Measurements from ENCODE around the gene PARD6A. TPM values are rescaled to one million over a fixed set of nuclear protein-coding genes. Genes with fewer than 3 reads are reported as not detected.

PARD6A gene
- total RNA-seq, 4 donors from 2014 or later: 11.3 to 22.8 (median 16.0) TPM

DNA sequence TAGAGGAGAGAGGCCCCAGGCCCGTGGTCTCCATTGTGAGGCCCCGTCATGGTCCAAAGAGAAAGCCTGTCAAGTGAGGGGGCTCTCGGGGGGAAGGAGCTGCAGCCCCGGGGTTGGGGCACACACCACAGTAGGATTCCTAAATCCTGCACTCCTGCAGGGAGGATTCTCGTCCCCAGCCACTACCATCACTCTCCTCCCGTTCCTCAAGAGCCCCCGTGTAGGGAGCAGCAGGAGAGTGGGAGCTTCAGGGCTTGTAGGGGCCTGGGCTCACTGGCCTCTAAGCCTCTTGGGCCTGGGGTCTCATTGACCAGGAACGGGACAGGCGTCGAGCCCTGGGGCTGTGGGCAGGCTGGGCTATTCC lies 6.7 kb downstream of the PARD6A start:
- intact Hi-C loops (cut with DNase I): no loop called here
- H3K4me3 ChIP-seq: peak overlapping the region; percentile 67 to 91 (median 81)
- H3K27me3 ChIP-seq: no peaks in the 10 kb centered on the region
- no peaks in the 10 kb centered on the region for H3K9me3 ChIP-seq
- peaks cover 29 to 40% (median 36%) of the 10 kb centered on the region in 4 donors for H3K4me1 ChIP-seq
- DNase-seq (ENCODE audit: extremely low spot score): no peak
- TF ChIP-seq POLR2A (IDR thresholded peaks at IDR 0.05; ENCODE audit: low read depth): no peak
- no peak for TF ChIP-seq POLR2AphosphoS5 (IDR thresholded peaks at IDR 0.05)
- TF ChIP-seq, protein P1, sequence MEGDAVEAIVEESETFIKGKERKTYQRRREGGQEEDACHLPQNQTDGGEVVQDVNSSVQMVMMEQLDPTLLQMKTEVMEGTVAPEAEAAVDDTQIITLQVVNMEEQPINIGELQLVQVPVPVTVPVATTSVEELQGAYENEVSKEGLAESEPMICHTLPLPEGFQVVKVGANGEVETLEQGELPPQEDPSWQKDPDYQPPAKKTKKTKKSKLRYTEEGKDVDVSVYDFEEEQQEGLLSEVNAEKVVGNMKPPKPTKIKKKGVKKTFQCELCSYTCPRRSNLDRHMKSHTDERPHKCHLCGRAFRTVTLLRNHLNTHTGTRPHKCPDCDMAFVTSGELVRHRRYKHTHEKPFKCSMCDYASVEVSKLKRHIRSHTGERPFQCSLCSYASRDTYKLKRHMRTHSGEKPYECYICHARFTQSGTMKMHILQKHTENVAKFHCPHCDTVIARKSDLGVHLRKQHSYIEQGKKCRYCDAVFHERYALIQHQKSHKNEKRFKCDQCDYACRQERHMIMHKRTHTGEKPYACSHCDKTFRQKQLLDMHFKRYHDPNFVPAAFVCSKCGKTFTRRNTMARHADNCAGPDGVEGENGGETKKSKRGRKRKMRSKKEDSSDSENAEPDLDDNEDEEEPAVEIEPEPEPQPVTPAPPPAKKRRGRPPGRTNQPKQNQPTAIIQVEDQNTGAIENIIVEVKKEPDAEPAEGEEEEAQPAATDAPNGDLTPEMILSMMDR (IDR thresholded peaks at IDR 0.05): no peak
- no peak for TF ChIP-seq EP300 (IDR thresholded peaks at IDR 0.05)
- H3K27ac ChIP-seq (replicated peaks in 1 of 4): peak overlapping the region; percentile 88 to 95 (median 93)
- peaks cover 0 to 25% (median 13%) of the 10 kb centered on the region in 4 donors for H3K36me3 ChIP-seq
- WGBS: 19% methylated on average over 10 of the region's 10 CpGs

DNA sequence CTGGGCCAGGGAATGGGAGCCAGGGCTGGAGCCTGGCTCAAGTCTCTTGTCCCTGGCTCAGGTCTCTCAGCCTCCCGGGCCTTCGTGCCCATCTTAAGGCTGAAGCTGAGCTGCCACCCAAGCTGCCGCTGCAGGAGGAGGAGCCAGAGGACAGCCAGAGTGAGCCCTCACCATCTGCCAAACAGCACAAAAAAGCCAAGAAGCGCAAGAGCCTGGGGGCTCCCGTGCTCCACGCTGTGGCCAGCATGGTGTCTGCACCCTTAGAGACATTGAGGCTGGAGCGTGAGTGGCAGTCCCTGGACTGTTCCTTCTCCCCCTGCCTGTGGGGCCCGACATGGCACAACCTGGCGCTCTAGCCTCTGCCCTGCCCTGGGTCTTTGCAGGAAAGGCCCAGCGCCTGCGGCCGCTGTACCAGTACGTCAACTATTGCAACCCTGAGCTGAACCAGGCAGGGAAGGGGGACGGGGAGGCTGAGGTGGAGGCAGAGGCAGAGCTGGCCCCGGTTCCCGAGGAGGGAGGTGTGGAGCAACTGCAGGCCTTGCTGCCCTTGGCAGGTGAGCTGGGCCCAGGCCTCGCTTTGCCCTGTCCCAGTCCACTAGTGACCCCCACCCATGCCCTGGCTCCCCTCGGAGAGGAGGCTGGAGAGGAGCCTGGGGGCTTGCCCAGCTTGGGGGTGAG lies 7.2 kb downstream of the PARD6A start:
- no peaks in the 10 kb centered on the region for H3K27me3 ChIP-seq
- DNase-seq (ENCODE audit: extremely low spot score): peak; percentile 94
- intact Hi-C loops (cut with DNase I): loop anchor here (2.0 kb wide), 1 partner anchor 147 kb away; no protein-coding TSS in a partner anchor
- H3K4me1 ChIP-seq: peaks cover 34 to 45% (median 39%) of the 10 kb centered on the region in 4 donors
- peak; percentile 7 for TF ChIP-seq POLR2A (IDR thresholded peaks at IDR 0.05; ENCODE audit: low read depth)
- TF ChIP-seq EP300 (IDR thresholded peaks at IDR 0.05): no peak
- TF ChIP-seq POLR2AphosphoS5 (IDR thresholded peaks at IDR 0.05): peak; percentile 71 to 81
- TF ChIP-seq, protein P1 (IDR thresholded peaks at IDR 0.05): peak; percentile 77 to 97 (median 91)
- H3K27ac ChIP-seq (replicated peaks in 1 of 4): peak overlapping the region; percentile 88 to 95 (median 93)
- no peaks in the 10 kb centered on the region for H3K9me3 ChIP-seq
- WGBS: 23% methylated on average over 8 of the region's 18 CpGs
- peaks cover 0 to 20% (median 10%) of the 10 kb centered on the region in 4 donors for H3K36me3 ChIP-seq
- peak overlapping the region; percentile 67 to 91 (median 81) for H3K4me3 ChIP-seq

DNA sequence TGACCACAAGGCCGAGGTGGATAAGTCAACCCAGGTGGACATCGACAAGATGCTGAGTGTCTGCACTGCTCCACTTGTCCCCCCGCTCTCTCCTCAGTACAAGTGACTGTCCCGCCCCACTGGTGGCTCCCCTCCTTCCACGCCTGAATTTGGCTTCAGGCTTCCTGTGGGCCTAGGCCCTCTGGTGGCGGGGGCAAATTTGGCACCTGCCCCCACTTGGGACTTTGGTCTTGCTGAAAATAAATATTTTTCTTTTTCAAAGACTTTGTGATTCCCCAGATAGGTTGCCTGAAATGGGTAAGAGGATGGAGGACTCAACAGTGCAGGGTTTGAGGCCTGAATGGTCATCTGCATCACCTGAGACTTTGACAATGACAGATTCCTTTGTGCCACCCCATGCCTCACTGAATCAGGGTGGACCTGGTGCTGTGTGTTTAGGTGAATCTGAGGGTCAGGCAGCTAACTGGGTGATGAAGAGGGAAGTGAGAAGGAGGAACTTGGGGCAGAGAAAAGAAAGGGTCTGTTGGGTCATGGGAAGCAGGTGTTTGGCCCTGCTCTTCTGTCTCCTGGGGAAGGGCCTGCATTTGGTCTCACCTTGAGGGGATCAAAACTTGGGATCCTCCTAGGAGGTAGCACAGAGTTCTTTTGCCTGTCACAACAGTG lies 7.9 kb downstream of the PARD6A start:
- peaks cover 41 to 52% (median 46%) of the 10 kb centered on the region in 4 donors for H3K4me1 ChIP-seq
- peak overlapping the region; percentile 88 to 95 (median 93) for H3K27ac ChIP-seq (replicated peaks in 1 of 4)
- no peaks in the 10 kb centered on the region for H3K9me3 ChIP-seq

DNA sequence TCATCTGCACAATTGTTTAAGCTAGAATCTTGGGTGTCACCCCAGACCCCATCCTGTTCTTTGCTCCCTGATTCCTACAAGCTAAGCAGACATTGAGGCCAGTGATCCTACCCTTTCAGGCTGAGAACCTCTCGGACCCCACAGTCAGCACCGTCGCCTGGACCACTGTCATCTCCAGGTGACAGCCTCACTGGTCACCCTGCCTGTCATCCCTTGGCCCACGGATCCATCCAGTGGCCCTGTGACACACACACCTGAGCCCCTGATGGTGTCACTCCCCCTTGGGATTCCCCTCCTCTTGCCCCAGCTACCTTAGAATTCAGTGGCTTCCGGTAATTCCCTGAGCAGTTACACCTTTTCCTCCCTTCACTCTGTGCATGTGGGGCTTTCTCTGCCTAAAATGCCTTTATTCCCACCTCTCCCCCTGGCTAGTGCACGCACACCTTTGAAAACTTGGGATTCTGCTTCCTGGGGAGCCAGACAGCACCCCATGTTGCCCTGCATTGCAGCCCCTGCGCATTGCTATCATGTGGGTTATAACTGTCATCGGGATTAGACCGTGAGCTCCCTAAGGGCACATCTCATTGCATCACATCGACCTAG lies 8.8 kb downstream of the PARD6A start:
- H3K4me1 ChIP-seq: peaks cover 51 to 59% (median 55%) of the 10 kb centered on the region in 4 donors
- H3K27me3 ChIP-seq: no peaks in the 10 kb centered on the region
- H3K27ac ChIP-seq (replicated peaks in 1 of 4): no peak overlapping the region
- WGBS: 84% methylated on average over 8 of the region's 10 CpGs
- H3K9me3 ChIP-seq: no peaks in the 10 kb centered on the region
- H3K36me3 ChIP-seq: peaks cover 0 to 5% (median under 1%) of the 10 kb centered on the region in 4 donors
- DNase-seq (ENCODE audit: extremely low spot score): no peak
- no peak for TF ChIP-seq POLR2A (IDR thresholded peaks at IDR 0.05; ENCODE audit: low read depth)
- TF ChIP-seq, protein P1 (IDR thresholded peaks at IDR 0.05): no peak
- no peak for TF ChIP-seq EP300 (IDR thresholded peaks at IDR 0.05)
- TF ChIP-seq POLR2AphosphoS5 (IDR thresholded peaks at IDR 0.05): no peak
- intact Hi-C loops (cut with DNase I): loop anchor here (2.0 kb wide), 1 partner anchor 149 kb away; no protein-coding TSS in a partner anchor
- no peak overlapping the region for H3K4me3 ChIP-seq

More for the DNA sequence above, 7.9 kb downstream of the PARD6A start:
- WGBS: 93% methylated on average over 3 of the region's 6 CpGs
- TF ChIP-seq EP300 (IDR thresholded peaks at IDR 0.05) (no peak), POLR2AphosphoS5 (IDR thresholded peaks at IDR 0.05) (no peak), POLR2A (IDR thresholded peaks at IDR 0.05; ENCODE audit: low read depth) (no peak)
- TF ChIP-seq, protein P1 (IDR thresholded peaks at IDR 0.05): no peak
- no peak overlapping the region for H3K4me3 ChIP-seq
- peaks cover 0 to 14% (median 4%) of the 10 kb centered on the region in 4 donors for H3K36me3 ChIP-seq
- no peaks in the 10 kb centered on the region for H3K27me3 ChIP-seq
- DNase-seq (ENCODE audit: extremely low spot score): no peak
- intact Hi-C loops (cut with DNase I): loop anchor here (2.0 kb wide), 1 partner anchor 148 kb away; no protein-coding TSS in a partner anchor
